Measurements from ENCODE around the gene MAP3K5.
"Not testable (repeated sequence)": the region's sequence is repeated elsewhere in the genome, so short reads cannot be mapped to it uniquely, and the experiment has no call there.

The MAP3K5 gene

DNA sequence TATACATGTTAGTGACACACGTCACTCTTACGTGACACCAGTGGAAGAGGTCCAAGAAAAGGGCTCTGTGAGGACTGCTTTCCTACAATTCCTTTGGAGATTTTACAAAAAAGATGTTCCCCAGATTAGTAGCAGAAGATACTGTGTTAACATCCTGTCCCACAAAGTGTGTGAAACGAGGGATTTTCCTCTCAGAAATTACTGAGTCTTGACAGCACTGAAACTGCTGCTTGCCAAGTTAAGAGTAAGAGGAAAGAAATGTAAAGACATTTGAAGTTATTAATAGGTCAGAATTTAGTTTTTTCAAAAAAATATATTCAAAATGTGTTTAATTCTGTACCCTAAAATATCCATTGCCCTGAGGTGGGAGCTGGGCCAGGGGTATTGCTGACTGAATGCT, 183.3 kb downstream of the MAP3K5 start:
- DNase-seq (ENCODE audit: low spot score) = no peak

DNA sequence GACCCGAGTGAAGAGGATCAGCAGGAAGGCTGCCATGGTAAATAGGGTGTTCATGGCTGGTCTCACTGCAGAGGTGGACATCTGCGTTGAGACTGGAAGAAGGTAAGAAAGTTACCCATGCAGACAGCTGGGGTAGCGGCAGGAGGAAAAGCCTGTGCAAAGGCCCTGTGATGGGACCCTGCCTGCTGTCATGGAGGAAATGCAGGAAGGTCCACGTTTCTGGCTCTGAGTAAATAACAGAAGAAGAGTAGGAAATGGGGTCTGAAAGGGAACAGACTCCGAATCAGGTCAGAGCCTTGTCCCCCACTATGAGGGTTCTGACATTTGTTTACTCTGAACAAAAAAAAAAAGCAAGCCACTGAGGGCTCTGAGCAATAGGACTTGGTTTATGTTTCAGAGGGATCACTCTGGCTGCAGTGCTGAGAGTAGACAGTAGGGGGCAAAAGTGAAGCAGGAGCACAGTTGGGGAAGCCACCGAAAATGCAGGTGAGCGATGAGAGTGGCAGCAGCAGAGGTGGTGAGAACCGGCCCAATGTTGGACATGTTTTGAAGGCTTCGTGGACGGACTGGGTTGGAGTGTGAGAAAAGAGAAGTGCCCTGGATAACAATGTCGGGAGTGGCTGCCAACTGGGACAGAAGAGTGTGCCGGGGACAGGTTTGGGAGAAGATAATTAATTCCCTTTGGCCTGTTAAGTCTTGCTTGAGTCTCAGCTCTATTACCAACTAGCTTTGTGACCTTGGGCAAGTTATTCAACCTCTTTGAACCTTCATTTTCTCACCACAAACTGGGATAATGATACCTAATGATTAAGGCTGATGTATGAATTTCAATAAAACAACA, 184.1 kb downstream of the MAP3K5 start:
- DNase-seq (ENCODE audit: low spot score) = peak; percentile 53

DNA sequence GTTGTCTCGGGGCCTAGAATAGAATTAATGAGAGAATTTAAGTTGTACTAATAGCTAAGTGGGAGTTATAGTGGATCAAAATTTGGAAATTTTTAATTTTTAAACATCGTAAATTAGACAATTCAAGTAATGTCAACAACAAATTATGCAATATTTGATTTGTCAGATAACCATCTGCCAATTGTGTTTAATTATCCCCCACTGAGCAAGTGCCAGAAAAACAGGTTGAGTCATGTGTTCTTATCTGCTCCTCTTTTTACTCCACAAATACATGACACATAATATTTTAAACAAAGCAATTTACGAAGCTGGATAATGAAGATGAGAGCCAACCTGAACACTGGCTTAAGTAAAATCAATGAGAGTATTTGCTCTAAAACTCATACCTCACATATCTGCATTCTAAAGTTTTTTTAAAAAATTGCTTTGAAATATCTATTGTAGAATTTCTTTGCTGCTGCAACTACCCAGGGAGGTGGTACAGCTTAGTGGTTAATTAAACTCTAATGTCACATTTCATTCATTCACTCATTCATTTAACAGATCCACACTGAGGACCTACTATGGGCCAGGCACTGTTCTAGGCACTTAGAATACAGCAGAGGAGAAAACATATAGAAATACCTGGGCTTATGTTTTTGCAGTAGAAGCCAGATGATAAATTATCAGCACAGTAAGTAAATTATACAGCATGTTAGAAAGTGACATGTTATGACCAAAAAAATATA, 184.9 kb downstream of the MAP3K5 start:
- no peak for DNase-seq (ENCODE audit: low spot score)

DNA sequence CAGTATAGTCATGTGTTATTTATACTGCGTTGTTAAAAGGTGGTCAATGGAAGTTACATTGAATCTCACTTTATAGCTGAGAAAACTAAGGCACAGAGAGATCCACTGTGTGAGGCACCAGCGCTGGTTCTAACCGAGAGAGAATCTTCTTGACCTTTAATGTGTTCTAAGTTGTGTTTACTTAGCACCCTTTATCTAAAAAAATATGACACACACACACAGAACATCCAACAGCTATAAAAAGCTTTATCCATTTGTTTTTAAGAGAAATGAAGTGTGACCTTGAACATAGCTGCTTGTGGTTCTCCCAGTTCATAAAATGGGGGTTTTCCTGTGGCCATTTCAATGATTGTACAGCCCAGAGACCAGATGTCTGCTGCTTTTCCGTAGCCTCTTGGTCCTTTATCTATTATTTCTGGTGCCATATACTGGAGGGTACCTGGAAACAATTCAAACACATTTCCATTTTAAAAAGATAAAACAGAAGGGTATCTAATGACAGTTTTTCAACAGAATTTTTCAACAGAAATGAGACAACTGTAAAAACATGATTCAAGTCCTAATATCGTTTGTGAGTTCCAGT, 187.3 kb downstream of the MAP3K5 start:
- no peak for DNase-seq (ENCODE audit: low spot score)

DNA sequence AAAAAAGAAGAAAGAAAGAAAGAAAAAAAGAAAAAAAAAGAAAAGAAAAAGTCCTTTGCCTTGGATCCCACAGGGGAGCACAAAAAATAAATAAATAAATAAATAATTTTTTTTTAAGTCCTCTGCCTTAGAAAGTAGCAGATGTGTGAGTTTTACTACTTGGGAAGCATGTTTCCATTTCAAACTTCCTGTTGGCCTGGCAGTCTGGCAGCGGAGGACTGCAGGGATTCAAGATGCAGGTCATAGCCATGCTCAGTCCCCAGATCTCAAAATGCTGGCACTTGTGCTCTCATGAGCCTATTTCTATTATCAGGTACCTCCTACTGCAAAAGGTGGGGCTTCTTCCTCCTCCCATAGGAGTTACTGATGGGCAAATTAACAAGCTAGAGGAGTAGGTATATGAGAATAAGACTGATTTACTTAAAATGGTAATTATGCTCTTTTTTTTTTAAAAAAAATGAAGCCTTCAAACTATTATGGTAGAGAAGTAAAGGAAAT, 187.9 kb downstream of the MAP3K5 start:
- no peak for DNase-seq (ENCODE audit: low spot score)

DNA sequence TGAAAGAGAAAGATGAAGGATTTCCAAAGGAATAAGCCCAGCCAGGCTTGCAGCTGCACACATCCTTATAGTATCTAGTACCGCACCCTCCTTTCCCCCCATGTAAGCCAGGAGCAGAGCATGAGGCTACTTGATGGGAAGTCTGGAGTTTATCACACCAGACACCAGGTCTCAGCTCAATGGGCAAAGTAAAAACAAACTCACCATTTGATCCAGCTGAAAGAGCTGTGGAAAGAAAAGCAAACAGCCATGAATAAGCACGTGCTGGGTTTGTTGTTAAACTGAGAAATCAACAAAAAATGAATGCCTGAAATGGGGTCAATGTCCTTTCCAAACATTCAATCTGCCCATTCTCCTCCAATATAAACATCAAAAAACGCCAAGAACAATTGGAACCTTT, 191.5 kb downstream of the MAP3K5 start:
- DNase-seq (ENCODE audit: low spot score) = no peak

DNA sequence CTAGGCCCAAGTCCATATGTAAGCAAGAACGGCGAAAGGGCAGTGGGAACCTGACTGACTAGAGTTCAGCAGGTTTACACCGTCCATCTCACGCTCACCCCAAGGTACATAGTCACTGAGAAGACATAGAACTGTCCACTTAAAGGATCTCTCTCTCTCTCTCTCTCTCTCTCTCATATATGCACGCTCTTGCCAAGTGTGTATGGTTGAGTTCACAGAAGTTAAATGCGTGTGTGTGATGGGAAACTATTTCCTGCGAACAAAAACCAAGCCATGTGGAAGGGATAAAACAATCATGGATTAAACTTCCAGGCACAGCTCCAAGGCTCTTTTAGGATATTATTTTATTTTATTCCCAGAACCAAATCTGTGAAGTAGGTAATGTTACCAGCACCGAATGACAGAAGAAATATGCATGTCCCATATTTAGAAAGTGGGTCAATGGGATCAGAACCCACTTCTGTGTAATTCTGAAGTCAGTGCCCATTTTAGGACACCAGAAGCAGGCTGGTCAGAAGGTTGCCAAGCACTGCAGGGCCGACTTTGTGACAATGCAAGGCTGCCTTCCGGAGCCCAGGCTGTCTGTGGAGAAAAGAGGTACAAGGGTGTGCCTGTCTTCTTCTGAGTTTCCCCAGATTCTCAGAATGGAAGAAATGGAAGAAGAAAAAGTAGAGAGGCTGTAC, 192.8 kb downstream of the MAP3K5 start:
- DNase-seq (ENCODE audit: low spot score) = no peak

DNA sequence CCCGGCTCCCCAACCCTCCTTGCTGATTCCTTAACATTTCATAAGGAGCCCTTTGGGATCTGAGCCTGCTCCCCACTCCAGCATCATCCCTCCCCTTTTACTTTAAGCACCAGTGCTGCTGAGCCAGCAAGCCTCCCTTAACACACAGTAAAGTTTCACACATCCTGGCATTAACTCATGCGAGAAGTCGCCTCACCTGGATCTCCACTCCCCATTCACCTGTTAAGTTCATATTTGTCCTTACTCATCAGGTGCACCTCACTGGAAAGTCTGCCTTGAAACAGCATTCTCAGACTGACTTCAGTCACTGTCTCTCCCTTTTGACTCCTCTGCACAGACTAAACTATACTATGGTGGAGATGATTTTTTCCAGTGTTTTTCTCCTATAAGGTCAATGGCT, 194.2 kb downstream of the MAP3K5 start:
- DNase-seq (ENCODE audit: low spot score) = no peak

DNA sequence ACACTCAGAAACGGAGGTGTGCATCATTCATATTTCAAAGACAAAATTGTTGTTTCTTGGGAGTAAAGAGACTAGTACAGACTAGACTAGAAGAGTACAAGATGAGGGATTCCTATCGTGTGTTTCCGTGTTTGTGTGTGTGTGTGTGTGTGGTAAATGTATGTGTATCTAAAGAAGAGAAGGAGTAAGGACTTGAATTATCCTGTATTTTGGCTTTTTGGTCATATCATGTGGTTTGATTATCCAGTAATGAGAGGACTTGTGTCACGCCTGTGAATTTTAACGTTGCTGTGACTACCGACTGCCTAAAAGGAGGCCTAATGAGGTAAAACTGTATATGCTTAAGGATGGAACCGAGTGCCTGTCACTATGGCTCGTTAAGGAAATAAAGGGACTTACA, 197.6 kb downstream of the MAP3K5 start:
- DNase-seq (ENCODE audit: low spot score) = no peak

DNA sequence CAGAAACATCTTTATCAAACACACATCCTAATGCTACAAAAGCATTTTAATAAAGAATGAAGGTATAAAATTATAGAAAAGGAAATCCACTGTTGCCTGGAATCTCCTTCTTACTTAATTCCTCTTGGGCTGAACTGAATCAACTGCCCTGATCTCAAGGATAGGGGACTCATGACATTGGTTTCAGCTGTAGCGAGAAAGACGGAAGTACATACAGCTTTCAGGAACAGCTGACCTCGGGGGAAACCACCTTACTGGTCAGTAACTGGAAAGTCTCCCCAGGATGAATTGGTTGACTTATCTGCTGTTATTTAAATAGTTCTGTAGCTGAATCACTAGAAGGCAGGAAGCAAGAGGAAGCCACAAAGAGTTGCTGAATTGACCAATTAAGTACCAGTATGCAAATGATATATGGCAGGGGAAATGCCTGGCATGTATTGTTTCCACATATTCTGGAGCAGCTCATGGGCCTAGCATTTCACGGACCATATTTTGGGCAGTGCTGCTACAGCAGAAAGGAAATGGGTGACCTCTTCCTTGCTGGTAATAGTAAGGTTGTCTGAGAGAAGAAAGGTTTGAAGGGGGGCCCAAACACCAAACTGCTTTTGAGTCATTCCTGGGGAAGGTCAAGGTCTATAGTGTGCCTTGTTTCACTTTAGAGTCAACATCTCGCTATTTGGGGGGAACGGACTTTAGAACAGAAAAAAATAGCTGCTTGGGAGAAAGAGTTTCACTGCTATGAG, 198.4 kb downstream of the MAP3K5 start:
- DNase-seq (ENCODE audit: low spot score) = peak; percentile 99

DNA sequence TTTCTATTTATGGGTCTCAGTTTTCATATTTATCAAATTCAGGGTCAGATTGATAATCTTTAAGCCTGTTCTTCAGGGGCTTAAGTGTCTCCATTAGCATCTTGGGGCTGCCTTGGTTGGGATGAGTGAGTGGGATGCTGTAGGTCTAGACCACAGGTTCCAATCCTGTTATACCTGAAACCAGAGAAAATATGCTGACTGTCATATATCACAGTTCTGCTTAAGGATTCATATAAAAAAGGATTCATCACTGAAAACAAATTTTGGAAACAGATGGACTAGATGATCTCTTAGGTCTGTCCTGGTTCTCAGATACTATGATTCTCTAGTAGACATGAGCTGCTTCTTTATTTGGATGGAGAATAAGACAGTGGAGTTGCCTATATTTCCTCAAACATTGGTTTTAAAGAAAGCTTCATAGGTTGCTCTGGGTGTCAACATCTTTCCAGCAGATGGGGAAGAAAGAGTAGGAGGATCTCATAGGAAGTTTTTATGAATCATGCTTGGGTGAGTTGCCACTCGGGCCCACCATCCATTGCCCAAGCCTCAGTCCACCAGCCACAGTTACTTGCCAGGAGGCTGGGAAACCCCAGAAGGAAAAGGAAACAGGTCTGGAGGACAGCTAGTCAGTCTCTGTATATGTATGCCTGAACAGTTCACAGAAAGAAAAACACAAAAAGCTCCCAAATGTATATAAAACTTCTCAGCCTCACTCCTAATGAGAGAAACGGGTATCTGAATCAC, 199.2 kb downstream of the MAP3K5 start:
- DNase-seq (ENCODE audit: low spot score) = peak; percentile 25

DNA sequence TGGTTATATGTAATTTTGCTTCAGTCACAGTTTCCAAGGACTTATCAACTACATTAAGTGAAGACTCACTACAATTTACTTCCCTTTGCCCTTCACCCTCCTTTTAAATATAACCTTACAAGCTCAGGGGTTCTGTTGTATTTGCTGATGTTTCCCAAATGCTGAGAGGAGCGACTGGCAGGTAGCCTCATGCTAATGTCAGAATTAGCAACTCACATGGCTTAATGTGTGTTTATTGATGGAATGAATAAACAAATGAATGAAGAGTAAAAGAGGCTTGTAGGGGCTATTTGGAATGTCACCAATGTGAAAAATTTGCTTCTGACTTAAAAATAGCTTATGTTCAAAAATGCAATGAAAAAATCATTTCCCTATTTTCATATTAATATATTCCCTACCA, 200.7 kb downstream of the MAP3K5 start:
- no peak for DNase-seq (ENCODE audit: low spot score)

DNA sequence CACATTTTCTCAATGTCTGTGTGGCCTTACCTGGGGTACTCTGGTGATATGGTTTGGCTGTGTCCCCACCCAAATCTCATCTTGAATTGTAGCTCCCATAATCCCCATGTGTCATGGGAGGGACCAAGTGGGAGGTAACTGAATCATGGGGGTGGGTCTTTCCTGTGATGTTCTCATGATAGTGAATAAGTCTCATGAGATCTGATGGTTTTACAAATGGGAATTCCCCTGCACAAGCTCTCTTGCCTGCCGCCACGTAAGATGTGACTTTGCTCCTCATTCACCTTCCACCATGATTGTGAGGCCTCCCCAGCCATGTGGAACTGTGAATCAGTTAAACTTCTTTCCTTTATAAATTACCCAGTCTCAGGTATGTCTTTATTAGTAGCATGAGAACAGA, 201.4 kb downstream of the MAP3K5 start:
- not testable (repeated sequence) for DNase-seq (ENCODE audit: low spot score)

DNA sequence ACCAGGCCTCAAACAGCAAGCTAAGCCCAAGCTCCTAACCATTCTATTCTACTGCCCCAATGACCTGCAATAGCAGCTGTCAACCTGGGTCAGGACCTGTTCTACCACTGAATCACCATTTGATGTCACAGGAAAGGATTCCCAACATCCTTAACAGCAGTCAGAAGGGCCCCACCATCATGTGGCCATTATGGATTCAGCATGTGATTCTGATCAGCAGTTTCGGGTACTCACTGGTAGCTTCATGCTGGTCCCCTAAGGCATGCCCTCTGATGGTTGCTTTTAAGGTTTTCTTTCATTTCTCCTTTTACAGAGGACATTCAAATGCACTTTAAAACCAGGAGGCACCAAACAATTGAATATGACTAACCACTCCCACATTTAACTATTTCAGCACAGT, 204.8 kb downstream of the MAP3K5 start:
- no peak for DNase-seq (ENCODE audit: low spot score)

DNA sequence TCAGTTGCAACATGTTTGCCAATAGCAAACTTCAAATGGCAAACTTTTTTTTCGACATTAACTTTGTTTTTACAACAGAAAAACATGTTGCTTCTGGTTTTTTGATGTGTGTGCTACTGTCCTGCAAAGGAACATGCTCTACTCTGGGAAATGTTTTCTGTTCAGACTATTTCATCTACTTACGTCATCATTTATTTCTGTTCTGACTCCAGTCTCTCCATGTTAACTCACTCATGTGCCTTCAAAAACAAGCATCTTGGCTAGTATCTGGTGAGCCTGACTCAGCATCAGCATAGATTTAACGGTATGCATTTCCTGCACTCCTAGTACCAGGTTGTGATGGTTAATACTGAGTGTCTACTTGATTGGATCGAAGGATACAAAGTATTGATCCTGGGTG, 206.0 kb downstream of the MAP3K5 start:
- no peak for DNase-seq (ENCODE audit: low spot score)

DNA sequence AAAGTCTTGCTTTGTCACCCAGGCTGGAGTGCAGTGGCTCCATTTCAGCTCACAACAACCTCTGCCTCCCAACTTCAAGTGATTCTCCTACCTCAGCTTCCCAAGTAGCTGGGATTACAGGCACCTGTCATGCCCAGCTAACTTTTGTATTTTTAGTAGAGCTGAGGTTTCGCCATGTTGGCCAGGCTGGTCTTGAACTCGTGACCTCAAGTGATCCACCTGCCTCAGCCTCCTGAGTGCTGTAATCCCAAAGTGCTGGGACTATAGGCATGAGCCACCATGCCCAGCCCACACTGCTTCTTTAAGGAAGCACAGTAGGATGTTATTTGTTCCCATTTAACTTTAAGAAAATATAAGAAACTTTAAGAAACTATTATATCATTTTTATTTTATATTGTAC, 206.8 kb downstream of the MAP3K5 start:
- DNase-seq (ENCODE audit: low spot score) = not testable (repeated sequence)

DNA sequence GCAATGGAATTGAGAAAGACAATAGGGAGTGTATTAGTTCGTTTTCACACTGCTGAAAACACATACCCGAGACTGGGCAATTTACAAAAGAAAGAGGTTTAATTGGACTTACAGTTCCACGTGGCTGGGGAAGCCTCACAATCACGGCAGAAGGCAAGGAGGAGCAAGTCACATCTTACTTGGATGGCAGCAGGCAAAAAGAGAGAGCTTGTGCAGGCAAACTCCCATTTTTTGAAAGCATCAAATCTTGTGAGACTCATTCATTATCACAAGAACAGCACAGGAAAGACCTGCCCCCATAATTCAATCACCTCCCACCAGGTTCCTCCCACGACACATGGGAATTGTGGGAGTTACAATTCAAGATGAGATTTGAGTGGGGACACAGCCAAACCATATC, 208.0 kb downstream of the MAP3K5 start:
- not testable (repeated sequence) for DNase-seq (ENCODE audit: low spot score)

DNA sequence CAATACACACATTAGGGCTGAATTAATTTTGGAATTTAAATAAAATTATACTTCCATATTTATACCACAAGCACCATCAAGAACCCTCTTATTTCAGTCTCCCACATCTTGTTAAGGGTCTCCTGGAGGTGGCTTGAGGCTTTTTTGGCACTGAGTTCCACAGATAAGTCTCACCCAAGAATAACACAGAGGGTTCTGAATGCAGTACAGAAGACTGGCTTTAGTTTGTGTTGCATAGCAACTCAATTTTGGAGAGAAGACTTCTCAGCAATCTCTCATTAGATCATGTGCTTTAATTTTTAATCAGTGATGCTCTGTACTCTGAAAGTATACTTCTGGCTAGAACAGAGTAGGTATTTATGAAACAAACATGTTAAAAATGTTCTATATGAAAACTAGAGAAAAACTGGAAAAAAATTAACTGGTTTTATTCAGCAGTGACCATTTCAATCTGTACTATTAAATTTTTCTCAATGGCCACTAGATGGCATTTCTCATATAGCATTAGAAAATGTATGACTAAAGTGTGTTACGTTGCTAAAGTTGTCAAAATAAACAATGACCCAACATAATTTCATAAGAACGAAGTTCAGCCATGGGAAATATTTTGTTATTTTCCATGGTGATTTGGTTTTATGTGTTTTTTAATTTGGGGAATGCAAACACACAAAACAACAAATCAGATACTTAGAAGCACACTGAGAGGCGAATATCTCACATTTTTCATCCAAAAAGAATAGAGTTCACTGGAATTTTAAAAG, 209.4 kb downstream of the MAP3K5 start:
- peak; percentile 56 for DNase-seq (ENCODE audit: low spot score)

DNA sequence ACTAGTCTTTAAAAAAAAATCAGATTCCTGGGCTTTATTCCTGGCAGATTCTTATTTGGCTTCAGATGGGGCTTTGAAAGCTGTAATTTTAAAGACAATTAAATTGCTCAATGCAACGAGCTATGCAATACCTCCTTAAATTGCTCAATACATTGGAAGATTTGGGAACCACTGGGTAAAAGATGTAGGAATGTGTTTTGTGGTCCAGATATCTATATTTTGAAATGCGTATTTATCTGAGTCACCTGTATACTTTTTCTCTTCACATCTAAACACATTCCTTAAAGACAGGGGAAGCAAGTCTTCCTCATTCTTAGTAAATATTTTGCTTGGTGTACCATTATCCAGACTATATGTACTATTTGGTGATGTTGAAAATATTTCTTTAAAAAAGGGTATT, 212.5 kb downstream of the MAP3K5 start:
- no peak for DNase-seq (ENCODE audit: low spot score)

DNA sequence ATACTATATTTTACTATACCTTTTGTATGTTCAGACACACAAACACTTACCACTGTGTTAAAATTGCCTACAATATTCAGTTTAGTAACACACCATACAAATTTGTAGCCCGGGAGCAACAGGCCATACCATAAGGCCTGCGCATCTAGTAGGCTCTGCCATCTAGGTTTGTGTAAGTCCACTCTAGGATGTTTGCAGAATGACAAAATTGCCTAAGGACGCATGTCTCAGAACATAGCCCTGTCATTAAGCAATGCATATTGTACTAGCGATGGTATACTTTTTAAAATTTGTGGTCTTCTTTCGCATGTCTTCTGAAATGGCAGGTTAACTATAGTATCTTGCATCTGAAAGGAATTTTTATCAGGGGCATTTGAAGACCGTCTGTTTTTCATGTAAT, 215.5 kb downstream of the MAP3K5 start:
- DNase-seq (ENCODE audit: low spot score) = no peak
